Skeletal muscle satellite cell (primary cell): ENCODE data around the gene MYO15B.

Source experiments
- H3K27me3 ChIP-seq: 2 replicates; pipeline ENCODE4 v1.7.0; 2013; ENCODE audit warnings: low read length; ENCODE audit not compliant: control insufficient read depth, insufficient read depth
- H3K36me3 ChIP-seq: 2 replicates; pipeline ENCODE4 v1.7.0; 2013; ENCODE audit warnings: mild to moderate bottlenecking, control low read depth, low read length; ENCODE audit not compliant: insufficient read depth
- H3K4me1 ChIP-seq: 2 replicates; pipeline ENCODE4 v1.7.0; 2013; ENCODE audit warnings: low read length; ENCODE audit not compliant: control insufficient read depth, insufficient read depth
- H3K4me2 ChIP-seq: 2 replicates; pipeline ENCODE4 v1.7.0; 2013; ENCODE audit warnings: mild to moderate bottlenecking, low read length
- H3K4me3 ChIP-seq: 2 replicates; pipeline ENCODE4 v1.7.0; 2013; ENCODE audit warnings: low read length
- H3K9ac ChIP-seq: 2 replicates; pipeline ENCODE4 v1.7.0; 2013; ENCODE audit warnings: mild to moderate bottlenecking, low read depth, low read length, moderate library complexity
- H3K9me3 ChIP-seq: replicated peaks from 2 replicates; pipeline ENCODE4 v1.7.0; 2013; ENCODE audit warnings: mild to moderate bottlenecking, control low read depth, low read length

MYO15B gene

DNA sequence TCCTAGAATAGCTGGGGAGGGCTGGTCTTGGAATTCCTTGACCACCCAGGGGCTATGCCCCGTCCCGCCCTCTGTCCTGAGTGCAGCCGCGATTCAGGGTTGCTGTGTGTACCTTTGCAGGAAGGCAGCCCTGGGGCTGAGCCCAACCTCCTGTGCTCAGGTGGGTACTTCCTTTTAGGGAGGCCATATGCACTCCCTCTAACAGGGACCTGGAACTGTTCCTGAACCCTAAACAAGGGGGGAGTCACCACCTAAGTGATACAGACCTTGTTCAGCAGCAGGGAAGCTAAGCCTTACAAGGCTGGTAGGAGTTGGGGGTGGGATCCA, 37.5 kb upstream of the MYO15B start:
- Histone ChIP-seq H3K4me2 (no peak overlapping the region), H3K4me1 (no peaks in the 10 kb centered on the region), H3K9ac (no peak overlapping the region), H3K27me3 (peaks cover 29% of the 10 kb centered on the region), H3K36me3 (no peaks in the 10 kb centered on the region), H3K9me3 (no peaks in the 10 kb centered on the region), H3K4me3 (no peak overlapping the region)

DNA sequence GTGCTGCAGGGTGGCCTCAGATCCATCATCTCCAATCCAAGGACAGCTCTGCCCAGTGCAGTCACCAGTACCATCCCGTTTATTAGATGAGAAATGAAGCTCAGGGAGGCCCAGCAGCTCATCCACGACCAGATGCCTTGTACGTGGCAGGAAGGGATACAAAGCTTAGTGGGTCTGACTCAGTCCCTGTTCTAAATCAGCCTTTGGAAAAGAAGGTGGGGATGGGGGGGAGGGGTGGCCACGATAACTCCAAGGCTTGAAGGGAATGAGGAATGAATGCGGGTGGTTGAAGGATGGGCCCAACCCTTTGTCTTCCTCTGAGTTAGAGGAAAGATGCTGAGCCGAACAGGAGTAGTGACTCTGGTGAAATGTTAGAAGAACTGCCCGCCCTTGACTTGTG, 36.3 kb upstream of the MYO15B start:
- H3K36me3 ChIP-seq, result no peaks in the 10 kb centered on the region
- H3K4me2 ChIP-seq, result no peak overlapping the region
- H3K9ac ChIP-seq, result no peak overlapping the region
- peaks cover 17% of the 10 kb centered on the region for H3K27me3 ChIP-seq
- no peak overlapping the region for H3K4me3 ChIP-seq
- H3K4me1 ChIP-seq, result no peaks in the 10 kb centered on the region
- H3K9me3 ChIP-seq, result no peaks in the 10 kb centered on the region

DNA sequence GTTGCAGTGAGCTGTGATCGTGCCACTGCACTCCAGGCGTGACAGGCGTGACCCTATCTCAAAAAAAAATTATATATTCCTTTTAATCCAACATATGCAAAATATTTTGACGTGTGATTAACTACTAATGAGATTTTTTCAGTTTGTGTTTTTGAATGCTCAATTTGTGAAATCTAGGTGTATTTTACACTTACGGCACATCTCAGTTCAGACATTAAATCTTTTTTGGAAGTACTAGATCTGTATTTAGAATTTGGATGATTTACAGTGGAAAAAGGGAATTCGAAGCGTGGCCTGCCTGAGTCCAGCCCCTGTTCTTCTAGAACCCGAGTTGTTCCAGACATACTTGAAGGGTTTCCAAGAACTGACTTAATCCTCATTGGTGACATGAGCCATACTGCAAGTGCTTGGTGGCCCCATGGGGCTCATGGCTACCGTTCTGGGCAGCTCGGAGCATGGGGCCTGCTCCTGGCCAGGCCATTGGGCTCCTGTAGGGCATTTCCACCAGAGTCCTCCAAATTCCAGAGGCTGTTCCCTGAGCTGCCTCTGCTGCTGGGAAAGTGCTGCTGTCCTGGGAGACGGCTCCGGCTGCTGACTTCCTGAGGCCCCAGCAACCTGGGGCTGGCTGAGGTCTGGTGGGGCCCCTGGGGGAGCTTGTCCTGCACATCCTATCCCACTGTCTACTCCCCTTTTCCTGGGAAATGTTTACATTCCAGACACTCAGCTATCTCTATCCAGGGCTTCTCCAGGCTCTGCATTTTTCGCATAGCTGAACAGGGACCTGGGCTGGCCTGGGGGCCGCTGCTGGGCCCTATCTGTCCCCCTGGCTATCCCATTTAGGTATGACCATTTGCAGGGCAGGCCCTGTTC, 34.9 kb upstream of the MYO15B start:
- no peak overlapping the region for H3K4me2 ChIP-seq
- H3K4me1 ChIP-seq, result peaks cover 9% of the 10 kb centered on the region
- no peaks in the 10 kb centered on the region for H3K9me3 ChIP-seq
- no peak overlapping the region for H3K9ac ChIP-seq
- H3K4me3 ChIP-seq, result no peak overlapping the region
- no peaks in the 10 kb centered on the region for H3K36me3 ChIP-seq
- H3K27me3 ChIP-seq, result peaks cover 11% of the 10 kb centered on the region

- no peak overlapping the region for H3K4me3 ChIP-seq
- H3K36me3 ChIP-seq, result no peaks in the 10 kb centered on the region
- H3K27me3 ChIP-seq, result peaks cover 8% of the 10 kb centered on the region
- no peak overlapping the region for H3K9ac ChIP-seq
- H3K4me1 ChIP-seq, result peaks cover 9% of the 10 kb centered on the region
- no peak overlapping the region for H3K4me2 ChIP-seq
- H3K9me3 ChIP-seq, result no peaks in the 10 kb centered on the region
Observed at GRCh38 chr17:75553295-75554110, 34.1 kb upstream of the MYO15B start.

GRCh38 chr17:75555679-75556153, 31.9 kb upstream of the MYO15B start:
- Histone ChIP-seq H3K4me1 (peaks cover 9% of the 10 kb centered on the region), H3K4me3 (no peak overlapping the region), H3K9me3 (no peaks in the 10 kb centered on the region), H3K4me2 (no peak overlapping the region), H3K27me3 (no peaks in the 10 kb centered on the region), H3K9ac (no peak overlapping the region), H3K36me3 (no peaks in the 10 kb centered on the region)

- Histone ChIP-seq H3K4me2 (no peak overlapping the region), H3K36me3 (no peaks in the 10 kb centered on the region), H3K4me3 (no peak overlapping the region), H3K9me3 (no peaks in the 10 kb centered on the region), H3K9ac (no peak overlapping the region), H3K4me1 (peaks cover 12% of the 10 kb centered on the region), H3K27me3 (no peaks in the 10 kb centered on the region)
Observed at GRCh38 chr17:75557075-75557851, 30.3 kb upstream of the MYO15B start.

- H3K27me3 ChIP-seq, result peaks cover 2% of the 10 kb centered on the region
- no peaks in the 10 kb centered on the region for H3K9me3 ChIP-seq
- H3K9ac ChIP-seq, result no peak overlapping the region
- peaks cover 12% of the 10 kb centered on the region for H3K4me1 ChIP-seq
- no peak overlapping the region for H3K4me3 ChIP-seq
- H3K4me2 ChIP-seq, result no peak overlapping the region
- H3K36me3 ChIP-seq, result no peaks in the 10 kb centered on the region
Observed at GRCh38 chr17:75557852-75558665, 29.5 kb upstream of the MYO15B start.

DNA sequence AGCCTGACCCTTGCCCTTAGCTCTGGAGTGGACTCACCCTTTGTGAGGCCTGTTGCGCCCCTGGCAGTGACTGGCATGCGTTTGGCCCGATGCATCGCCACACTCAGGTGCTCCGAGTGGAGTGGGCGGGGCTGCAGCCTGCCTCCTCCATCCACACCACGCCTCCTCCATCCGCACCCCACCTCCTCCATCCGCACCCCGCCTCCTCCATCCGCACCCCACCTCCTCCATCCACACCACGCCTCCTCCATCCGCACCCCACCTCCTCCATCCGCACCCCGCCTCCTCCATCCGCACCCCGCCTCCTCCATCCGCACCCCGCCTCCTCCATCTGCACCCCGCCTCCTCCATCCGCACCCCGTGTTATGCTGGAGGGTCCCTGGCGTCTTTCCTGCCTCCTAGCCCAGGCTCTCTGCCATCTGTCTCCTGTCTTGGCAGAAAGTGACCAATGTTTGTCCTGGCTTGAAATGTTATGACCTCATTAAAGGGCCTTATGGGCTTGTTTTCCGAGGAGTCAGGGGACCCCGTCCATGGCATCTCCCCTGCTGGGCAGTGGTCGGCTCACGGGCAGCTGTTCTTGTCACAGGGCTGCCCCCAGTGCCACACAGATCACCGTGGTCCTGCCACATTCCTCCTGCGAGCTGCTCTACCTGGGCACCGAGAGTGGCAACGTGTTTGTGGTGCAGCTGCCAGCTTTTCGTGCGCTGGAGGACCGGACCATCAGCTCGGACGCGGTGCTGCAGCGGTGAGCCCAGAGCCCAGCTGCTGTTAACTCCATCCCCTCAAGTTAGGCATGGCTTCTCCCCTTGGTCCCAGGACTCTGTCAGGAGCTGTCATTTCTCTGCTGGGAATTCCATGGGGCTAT, 28.7 kb upstream of the MYO15B start:
- H3K4me1 ChIP-seq, result peaks cover 12% of the 10 kb centered on the region
- H3K27me3 ChIP-seq, result peaks cover 10% of the 10 kb centered on the region
- no peak overlapping the region for H3K4me2 ChIP-seq
- no peaks in the 10 kb centered on the region for H3K9me3 ChIP-seq
- H3K4me3 ChIP-seq, result no peak overlapping the region
- no peaks in the 10 kb centered on the region for H3K36me3 ChIP-seq
- no peak overlapping the region for H3K9ac ChIP-seq

DNA sequence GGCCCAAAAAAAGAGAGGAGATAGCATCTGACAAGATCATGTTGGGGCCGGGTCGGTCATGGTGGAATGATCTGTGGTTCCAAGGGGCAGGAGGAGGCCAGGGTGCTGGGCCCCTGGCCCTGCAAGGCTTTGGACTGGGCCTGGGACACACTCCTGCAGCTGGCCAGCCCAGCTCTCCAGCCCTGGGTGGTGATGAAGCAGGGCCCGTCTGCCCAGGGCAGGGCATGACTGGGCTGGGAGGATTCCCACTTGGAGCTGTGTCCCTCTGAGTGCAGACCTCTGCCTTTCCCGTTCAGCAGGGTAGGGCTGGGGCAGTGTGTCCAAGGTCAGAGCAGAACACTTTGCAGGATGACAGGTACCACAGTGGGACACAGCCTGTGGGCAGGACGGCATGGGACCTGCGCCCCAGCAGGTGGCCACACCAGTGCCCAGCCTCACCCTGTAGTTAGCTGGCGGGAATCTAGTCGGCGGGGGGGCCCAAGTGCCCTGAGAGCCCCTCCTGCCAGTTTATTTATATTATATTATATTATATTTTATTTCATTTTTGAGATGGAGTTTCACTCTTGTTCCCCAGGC, 27.6 kb upstream of the MYO15B start:
- Histone ChIP-seq H3K36me3 (no peaks in the 10 kb centered on the region), H3K9ac (no peak overlapping the region), H3K27me3 (peaks cover 11% of the 10 kb centered on the region)

More for the DNA sequence above, 27.6 kb upstream of the MYO15B start:
- Histone ChIP-seq H3K9me3 (no peaks in the 10 kb centered on the region), H3K4me1 (peaks cover 12% of the 10 kb centered on the region), H3K4me2 (no peak overlapping the region), H3K4me3 (no peak overlapping the region)
